H1 (cell line): Measurements from ENCODE around the gene DEDD. TPM values are rescaled to one million over a fixed set of nuclear protein-coding genes. Genes with fewer than 3 reads are reported as not detected.

Experiments used
- ATF3 ChIP-seq: IDR thresholded peaks from 2 replicates; pipeline ENCODE4 v1.6.1; 2011; ENCODE audit warnings: low read depth, mild to moderate bottlenecking, low read length; ENCODE audit not compliant: insufficient read depth
- CHD7 ChIP-seq: fragments of 300-600 bp; sonication (generic); IDR thresholded peaks from 2 replicates; pipeline ENCODE4 v1.7.1; 2012; ENCODE audit warnings: low read length, moderate library complexity, mild to moderate bottlenecking, inconsistent platforms; ENCODE audit not compliant: insufficient replicate concordance
- polyA plus RNA-seq, 7 experiments: library from polyadenylated mRNA; depleted of rRNA in 3 of 7; stranded (reverse) in 5 of 7; unstranded in 2 of 7; fragments of >200 nt in 5 of 7; fragments of 200-250 nt in 2 of 7; gene quantifications; 1 replicate in 5 of 7; 2 replicates in 1 of 7; 4 replicates in 1 of 7; pipeline versions ENCODE4 v1.2.1 to v1.2.3, GENCODE V29; 2011 to 2013; ENCODE audit warnings: missing spikeins in 2 of 7, mixed read lengths in 2 of 7
- total RNA-seq: library from RNA; stranded (reverse); fragmentation: NEBNext Ultra II Directional; extraction: Animal tissue kit (Norgen Biotek cat#: 25700); gene quantifications from 2 replicates; pipeline ENCODE4 v1.2.1, GENCODE V29; 2021

Gene DEDD
- total and polyA plus RNA-seq, 2 of the 8 experiments (the other 6 are each of a cell fraction or from before 2014, with no cell fraction given) = 42.6 to 55.9 TPM

DNA sequence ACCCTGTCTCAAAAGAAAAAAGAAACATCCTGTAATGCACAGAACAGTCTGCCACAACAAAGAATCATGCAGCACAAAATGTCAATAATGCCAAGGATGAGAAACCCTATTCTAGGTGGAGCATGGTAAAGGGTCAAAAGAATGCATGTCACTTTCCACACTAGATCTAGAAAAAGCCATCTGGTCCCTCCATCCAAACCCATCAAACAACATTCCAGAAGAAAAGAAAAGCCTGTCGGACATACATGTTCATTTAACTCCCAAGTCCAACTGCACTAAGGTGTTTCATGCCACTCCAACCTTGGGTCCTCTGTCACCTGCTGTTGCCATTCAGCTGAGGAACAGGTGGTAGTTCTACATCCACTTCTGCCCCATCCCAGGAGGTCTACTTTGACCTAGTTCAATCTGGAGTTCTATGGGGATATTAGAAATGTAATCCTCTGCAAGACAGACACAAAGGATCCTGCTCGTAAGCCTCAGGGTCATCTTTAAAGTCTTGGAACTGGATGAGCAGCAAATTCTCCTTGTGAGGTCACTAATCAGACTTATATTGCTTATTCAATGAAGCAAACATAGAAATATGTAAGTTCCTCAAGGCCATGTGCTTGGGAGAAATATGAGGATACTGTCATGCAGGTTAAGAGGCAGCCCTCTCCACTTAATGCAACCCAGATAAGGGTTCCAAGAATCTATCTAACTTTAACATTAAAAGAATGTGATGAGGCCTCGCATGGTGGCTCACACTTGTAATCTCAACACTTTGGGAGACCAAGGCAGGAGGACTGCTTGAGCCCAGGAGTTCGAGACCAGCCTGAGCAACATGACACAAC, 3.7 kb downstream of the DEDD start (continued):
- TF ChIP-seq ATF3 = no peak
- no peak for TF ChIP-seq CHD7
